ENCODE results near the gene ACAT2. TPM values are rescaled to one million over a fixed set of nuclear protein-coding genes. Genes with fewer than 3 reads are reported as not detected.
A peak's percentile ranks its signal among the peaks of the same experiment; 100 is the strongest.
"Not testable (repeated sequence)": the region's sequence is repeated elsewhere in the genome, so short reads cannot be mapped to it uniquely, and the experiment has no call there.

Gene ACAT2
- total RNA-seq, 1 experiment from 2014 or later = 108 TPM

DNA sequence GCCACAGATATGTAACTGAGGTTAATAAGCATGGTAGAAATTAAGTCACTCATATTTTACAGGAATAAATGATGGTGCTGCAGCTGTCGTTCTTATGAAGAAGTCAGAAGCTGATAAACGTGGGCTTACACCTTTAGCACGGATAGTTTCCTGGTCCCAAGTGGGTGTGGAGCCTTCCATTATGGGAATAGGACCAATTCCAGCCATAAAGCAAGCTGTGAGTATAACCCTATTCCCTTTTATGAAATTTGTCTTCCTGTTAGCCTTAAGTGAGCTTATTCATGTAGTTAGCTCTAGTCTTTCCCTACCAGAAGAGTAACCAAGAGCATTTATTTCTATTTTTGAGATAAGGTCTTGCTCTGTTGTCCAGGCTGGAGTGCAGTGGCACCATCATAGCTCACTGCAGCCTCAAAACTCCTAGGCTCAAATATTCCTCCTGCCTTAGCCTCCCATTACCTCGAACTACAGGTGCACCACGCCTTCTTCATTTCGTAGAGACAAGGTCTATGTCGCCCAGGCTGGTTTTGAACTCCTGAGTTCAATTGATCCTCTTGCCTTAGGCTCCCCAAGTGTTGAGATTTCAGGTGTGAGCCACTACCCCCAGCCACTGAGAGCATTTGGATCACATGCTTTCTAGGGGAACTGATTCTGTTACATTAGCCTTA is 15.5 kb downstream of the ACAT2 start:
- Histone ChIP-seq H3K36me3 (replicated peaks; ENCODE audit: control insufficient read depth, insufficient read depth, low read length) (peaks cover 31% of the 10 kb centered on the region), H3K27me3 (ENCODE audit: control insufficient read depth, insufficient read depth, low read length) (no peaks in the 10 kb centered on the region), H3K4me3 (ENCODE audit: insufficient read depth, low read depth, low read length) (no peak overlapping the region)
- DNase-seq = no peak

DNA sequence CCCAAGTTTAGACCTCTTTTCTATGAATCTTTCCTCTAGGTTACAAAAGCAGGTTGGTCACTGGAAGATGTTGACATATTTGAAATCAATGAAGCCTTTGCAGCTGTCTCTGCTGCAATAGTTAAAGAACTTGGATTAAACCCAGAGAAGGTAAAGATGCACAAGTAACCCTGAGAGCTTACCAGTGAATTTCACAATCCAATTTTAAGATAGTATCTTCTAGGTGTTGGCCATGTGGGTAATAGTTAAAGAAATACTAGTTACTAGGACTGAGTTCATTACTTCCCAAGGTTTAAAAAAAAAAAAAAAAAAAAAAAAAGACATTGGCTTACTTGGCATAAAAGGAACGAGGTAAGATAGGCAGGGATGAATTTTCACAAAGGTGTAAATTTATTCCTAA is 16.3 kb downstream of the ACAT2 start:
- Histone ChIP-seq H3K27me3 (ENCODE audit: control insufficient read depth, insufficient read depth, low read length) (no peaks in the 10 kb centered on the region), H3K4me3 (ENCODE audit: insufficient read depth, low read depth, low read length) (no peak overlapping the region), H3K36me3 (replicated peaks; ENCODE audit: control insufficient read depth, insufficient read depth, low read length) (peaks cover 39% of the 10 kb centered on the region)
- no peak for DNase-seq

DNA sequence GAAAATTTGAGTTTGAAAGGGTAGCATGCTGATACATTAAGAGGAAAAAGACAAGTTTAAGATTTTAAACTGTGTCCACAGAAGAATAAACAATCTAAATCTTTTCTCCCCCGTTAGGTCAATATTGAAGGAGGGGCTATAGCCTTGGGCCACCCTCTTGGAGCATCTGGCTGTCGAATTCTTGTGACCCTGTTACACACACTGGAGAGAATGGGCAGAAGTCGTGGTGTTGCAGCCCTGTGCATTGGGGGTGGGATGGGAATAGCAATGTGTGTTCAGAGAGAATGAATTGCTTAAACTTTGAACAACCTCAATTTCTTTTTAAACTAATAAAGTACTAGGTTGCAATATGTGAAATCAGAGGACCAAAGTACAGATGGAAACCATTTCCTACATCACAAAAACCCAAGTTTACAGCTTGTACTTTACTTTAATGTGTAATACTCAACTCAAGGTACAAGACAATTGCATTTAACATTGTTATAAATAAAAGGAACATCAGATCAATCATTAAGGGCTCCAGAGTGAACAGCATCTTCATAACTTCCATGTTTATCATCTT is 16.8 kb downstream of the ACAT2 start:
- H3K4me3 ChIP-seq (ENCODE audit: insufficient read depth, low read depth, low read length) = no peak overlapping the region
- H3K27me3 ChIP-seq (ENCODE audit: control insufficient read depth, insufficient read depth, low read length) = no peaks in the 10 kb centered on the region
- DNase-seq = no peak
- H3K36me3 ChIP-seq (replicated peaks; ENCODE audit: control insufficient read depth, insufficient read depth, low read length) = peaks cover 42% of the 10 kb centered on the region

DNA sequence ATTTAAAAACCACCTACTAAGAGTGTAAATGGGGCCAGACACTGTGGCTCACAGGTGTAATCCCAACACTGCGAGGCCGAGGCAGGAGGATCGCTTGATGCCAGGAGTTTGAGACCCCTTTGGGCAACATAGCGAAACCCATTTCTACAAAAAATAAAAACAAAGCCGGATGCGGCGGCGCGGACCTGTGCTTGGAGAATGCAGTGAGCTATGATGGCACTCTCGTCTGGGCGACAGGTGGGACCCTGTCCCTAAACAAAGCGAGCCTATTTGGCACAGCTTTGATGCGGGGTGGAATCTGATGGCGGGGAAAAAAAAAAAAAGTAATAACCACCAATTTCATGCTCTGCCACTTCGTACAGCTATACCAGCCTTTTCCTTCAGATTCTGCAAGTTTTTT is 26.4 kb downstream of the ACAT2 start:
- Histone ChIP-seq H3K4me3 (ENCODE audit: insufficient read depth, low read depth, low read length) (peak overlapping the region; percentile 99), H3K36me3 (replicated peaks; ENCODE audit: control insufficient read depth, insufficient read depth, low read length) (peaks cover 31% of the 10 kb centered on the region), H3K27me3 (ENCODE audit: control insufficient read depth, insufficient read depth, low read length) (no peaks in the 10 kb centered on the region)
- no peak for DNase-seq

DNA sequence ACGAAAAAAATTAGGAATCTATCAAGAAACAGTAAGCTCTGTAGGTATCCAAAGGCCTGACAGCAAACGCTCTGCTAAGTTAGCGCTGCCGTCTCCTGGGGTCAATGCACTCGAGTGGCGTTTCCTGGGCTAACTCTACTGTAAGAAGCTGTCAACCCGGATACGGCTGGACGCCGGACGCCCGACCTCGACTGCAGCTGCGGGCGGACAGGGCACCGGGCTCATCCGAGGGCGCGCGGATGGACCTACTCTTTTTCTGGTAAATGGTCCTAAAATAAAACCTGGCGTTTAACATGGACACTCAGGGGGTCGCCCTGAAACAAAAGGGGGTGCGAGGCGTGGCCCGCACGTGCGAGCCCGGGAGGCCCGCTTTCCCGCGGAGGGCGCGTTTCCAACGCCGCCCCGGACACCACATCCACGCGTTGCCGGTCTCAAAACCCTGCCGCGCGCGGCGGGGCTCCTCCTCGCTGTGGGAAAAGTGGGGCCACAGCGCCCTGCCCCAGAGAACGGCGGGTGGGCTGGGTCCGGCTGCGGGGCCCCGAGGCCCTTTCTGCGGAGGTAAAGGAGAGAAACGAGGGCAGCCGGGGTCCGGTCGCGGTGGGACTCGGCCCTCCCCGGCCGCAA is 27.0 kb downstream of the ACAT2 start:
- Histone ChIP-seq H3K27me3 (ENCODE audit: control insufficient read depth, insufficient read depth, low read length) (no peaks in the 10 kb centered on the region), H3K36me3 (replicated peaks; ENCODE audit: control insufficient read depth, insufficient read depth, low read length) (peaks cover 26% of the 10 kb centered on the region), H3K4me3 (ENCODE audit: insufficient read depth, low read depth, low read length) (peak overlapping the region; percentile 99)
- DNase-seq = peak; percentile 61

DNA sequence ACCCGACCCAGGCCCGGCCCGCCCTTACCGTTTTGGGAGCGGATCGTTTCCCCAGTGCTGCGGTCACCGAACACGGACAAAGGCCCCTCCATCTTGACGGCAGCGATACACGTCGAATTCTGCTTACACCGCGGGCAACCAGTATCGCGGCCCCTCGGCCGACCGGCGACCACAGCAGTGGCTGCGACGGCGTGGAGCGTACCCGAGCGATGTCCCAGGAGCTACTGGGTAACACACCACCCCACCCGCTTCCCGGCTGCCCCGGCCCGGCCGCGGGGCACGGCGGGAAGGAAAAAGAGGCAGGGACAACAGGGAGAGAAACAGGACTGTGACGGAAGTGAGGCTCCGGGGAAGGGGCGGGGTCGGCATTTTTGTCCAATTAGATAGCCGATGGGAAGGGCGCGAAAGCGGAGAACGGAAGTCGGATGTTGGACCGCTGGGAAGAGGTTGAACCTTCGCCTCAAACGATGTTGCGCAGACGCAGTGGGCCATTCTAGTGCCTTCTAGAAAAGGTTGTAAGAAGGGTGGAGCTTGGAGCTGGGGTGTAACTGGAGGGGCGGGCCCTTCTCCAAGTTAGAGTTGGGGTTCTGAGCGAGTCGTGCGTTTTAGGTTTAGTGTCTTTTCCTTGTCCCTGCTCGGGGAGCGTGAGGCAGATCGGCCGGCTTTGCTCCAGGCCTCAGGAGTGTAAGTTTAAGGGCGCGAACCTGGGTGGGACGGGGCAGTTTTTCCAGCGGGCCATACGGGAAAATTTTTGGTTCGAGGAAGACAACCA is 27.7 kb downstream of the ACAT2 start, which contains the start of gene TCP1:
TCP1 (minus strand) TSS at position 226 of the 772 bp plus-strand sequence; CDS start at position 92, 134 bp downstream.
- no peaks in the 10 kb centered on the region for H3K27me3 ChIP-seq (ENCODE audit: control insufficient read depth, insufficient read depth, low read length)
- peaks cover 25% of the 10 kb centered on the region for H3K36me3 ChIP-seq (replicated peaks; ENCODE audit: control insufficient read depth, insufficient read depth, low read length)
- peak; percentile 96 for DNase-seq
- H3K4me3 ChIP-seq (ENCODE audit: insufficient read depth, low read depth, low read length) = peak within 1 kb of the TSS; percentile 99

DNA sequence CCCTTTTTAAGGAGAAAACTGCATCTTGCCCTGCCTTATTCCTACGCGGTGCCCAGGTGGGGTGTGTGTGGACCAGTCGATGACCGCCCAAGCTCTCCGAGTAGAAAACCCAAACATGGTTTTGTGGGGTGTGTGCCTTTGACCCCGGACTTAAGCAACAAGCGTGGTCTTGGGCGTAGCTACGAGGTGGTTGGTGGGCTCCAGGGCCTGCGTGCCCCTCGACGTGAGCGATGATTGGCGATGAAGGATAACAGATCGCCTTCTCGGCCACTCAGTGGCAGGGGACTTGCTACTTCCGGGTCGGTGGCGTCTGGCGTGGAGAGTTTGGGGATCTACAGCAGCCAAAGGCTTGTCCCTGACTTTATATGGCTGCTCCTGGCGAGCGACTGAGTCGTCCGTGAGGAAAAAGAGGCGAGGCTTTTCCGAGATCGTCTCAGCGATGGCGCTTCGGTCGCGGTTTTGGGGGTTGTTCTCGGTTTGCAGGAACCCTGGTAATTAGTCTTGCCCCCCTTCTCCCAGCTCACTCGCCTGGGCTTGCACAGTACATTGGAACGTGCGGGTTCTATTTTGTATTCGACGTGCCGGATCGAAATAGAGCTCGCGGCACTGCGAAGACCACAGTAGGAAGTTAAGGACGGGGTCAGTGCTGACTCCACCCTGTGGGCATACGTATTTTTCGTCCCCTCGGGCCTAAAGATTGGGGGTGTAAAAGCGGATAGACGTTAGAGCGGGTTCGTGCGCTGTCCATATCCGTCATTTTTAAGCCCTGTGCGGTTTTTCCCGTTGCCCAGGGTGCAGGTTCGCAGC is 28.5 kb downstream of the ACAT2 start, which contains the start of gene MRPL18:
MRPL18 (plus strand) TSS at position 319 of the 807 bp plus-strand sequence; CDS start at position 440, 121 bp downstream.
- peak within 1 kb of the TSS; percentile 99 for H3K4me3 ChIP-seq (ENCODE audit: insufficient read depth, low read depth, low read length)
- H3K36me3 ChIP-seq (replicated peaks; ENCODE audit: control insufficient read depth, insufficient read depth, low read length) = peaks cover 21% of the 10 kb centered on the region
- peak; percentile 92 for DNase-seq
- H3K27me3 ChIP-seq (ENCODE audit: control insufficient read depth, insufficient read depth, low read length) = no peaks in the 10 kb centered on the region

DNA sequence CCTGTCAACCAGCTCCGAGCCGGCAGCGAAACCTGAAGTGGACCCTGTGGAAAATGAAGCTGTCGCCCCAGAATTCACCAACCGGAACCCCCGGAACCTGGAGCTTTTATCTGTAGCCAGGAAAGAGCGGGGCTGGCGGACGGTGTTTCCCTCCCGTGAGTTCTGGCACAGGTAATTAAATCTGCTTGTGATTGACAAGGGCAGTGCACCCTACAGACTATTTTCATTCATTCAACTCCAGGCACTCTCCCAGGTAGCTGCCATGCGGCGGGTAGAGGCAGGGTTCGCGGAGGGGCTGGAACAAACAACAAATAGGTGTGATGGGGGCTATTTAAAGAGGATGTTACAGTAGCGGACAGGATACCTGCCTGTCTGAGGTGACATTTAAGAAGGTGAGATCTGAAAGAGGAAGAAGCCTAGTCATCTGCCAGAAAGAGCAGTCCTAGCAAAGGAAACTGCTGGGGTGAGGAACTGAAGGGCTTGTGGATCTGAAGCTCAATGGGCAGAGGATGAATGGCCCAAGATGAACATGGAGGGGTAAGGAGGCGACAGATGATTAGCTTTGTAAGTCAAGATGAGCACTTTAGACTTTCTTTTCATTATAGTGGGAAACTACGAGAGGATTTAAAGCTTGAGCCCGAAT is 29.2 kb downstream of the ACAT2 start:
- no peak for DNase-seq
- H3K4me3 ChIP-seq (ENCODE audit: insufficient read depth, low read depth, low read length) = peak overlapping the region; percentile 74
- peaks cover 17% of the 10 kb centered on the region for H3K36me3 ChIP-seq (replicated peaks; ENCODE audit: control insufficient read depth, insufficient read depth, low read length)
- H3K27me3 ChIP-seq (ENCODE audit: control insufficient read depth, insufficient read depth, low read length) = no peaks in the 10 kb centered on the region

DNA sequence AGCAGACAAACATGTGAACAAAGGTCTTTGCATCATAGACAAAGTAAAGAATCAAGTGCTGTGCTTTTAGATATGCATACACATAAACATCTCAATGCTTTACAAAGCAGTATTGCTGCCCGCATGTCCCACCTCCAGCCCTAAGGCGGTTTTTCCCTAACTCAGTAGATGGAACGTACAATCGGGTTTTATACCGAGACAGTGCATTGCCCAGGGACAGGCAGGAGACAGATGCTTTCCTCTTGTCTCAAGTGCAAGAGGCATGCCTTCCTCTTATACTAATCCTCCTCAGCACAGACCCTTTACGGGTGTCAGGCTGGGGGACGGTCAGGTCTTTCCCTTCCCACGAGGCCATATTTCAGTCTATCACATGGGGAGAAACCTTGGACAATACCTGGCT is 33.1 kb downstream of the ACAT2 start:
- H3K4me3 ChIP-seq (ENCODE audit: insufficient read depth, low read depth, low read length); DNase-seq; H3K27me3 ChIP-seq (ENCODE audit: control insufficient read depth, insufficient read depth, low read length): not testable (repeated sequence)
- peaks cover 11% of the 10 kb centered on the region for H3K36me3 ChIP-seq (replicated peaks; ENCODE audit: control insufficient read depth, insufficient read depth, low read length)

DNA sequence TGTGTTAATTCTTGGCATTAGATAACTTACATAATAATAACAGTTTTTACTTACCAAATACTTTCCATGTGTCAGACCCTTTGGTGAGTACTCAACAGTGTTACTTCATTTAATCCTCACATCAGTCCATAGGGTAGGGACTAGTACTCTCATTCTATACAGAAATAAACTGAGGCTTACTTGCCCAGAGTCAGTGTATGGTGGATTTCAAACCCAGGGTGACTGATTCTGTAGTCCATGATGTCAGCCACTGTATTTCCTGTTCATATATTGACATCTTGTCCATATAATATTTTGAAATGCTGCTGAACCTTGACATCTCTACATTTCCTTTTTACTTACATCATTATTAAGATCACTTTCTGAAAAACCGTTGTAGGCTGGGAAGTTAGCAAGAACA is 35.7 kb downstream of the ACAT2 start:
- peaks cover 7% of the 10 kb centered on the region for H3K36me3 ChIP-seq (replicated peaks; ENCODE audit: control insufficient read depth, insufficient read depth, low read length)
- no peaks in the 10 kb centered on the region for H3K27me3 ChIP-seq (ENCODE audit: control insufficient read depth, insufficient read depth, low read length)
- DNase-seq = no peak
- H3K4me3 ChIP-seq (ENCODE audit: insufficient read depth, low read depth, low read length) = no peak overlapping the region

DNA sequence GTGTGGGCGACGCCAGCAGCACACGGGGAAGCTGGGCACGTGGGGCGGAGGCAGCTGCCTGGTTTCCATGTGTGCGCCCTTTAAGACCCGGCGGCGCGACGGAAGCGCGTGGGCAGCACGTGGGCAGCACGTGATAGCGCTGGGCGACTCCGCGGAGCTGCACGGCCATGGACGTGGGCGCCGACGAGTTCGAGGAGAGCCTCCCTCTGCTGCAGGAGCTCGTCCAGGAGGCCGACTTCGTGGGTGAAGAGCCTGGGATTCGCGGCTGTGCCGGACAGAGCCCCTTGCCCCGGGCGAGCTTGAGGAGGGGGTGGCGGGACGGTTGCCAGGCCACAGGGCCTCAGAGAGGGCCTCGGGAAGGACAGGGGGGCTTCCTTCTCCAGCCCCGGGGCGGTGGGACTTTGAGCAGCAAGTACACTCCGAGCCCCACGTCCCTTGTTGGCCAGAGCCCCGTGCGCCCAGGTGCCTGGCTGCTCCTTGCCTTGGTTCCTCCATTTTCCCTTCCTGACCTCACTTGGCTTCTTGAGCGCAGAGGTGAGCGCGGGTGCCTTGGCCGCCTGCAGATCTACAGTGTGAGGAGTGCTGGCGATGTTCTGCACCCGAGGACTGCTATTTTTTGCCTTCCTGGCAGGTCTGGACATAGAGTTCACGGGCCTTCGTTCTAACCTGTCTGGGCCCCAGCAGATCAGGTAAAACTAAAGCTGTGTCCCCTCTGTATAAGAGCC is 38.5 kb downstream of the ACAT2 start, which contains the start of gene PNLDC1:
PNLDC1 (plus strand) TSS at position 136 of the 725 bp plus-strand sequence; CDS start at position 168, 32 bp downstream.
- no peaks in the 10 kb centered on the region for H3K27me3 ChIP-seq (ENCODE audit: control insufficient read depth, insufficient read depth, low read length)
- peaks cover 7% of the 10 kb centered on the region for H3K36me3 ChIP-seq (replicated peaks; ENCODE audit: control insufficient read depth, insufficient read depth, low read length)
- no peak within 1 kb of the TSS for H3K4me3 ChIP-seq (ENCODE audit: insufficient read depth, low read depth, low read length)
- DNase-seq = no peak

DNA sequence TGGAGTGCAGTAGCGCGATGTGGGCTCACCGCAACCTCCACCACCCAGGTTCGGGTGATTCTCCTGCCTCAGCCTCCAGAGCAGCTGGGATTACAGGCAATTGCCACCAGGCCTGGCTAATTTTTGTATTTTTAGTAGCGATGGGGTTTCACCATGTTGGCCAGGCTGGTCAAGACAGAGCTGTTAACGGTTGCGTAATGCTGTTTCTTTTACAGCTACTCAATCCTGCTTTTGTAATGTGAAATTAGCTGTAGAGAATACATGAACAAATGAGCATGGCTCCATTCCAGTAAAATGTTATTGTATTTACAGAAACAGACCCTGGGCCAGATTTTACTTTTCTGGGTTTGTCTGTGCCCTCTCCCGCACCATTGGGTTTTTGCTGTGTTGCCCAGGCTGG is 40.1 kb downstream of the ACAT2 start:
- peaks cover 7% of the 10 kb centered on the region for H3K36me3 ChIP-seq (replicated peaks; ENCODE audit: control insufficient read depth, insufficient read depth, low read length)
- no peak for DNase-seq
- no peaks in the 10 kb centered on the region for H3K27me3 ChIP-seq (ENCODE audit: control insufficient read depth, insufficient read depth, low read length)
- H3K4me3 ChIP-seq (ENCODE audit: insufficient read depth, low read depth, low read length) = no peak overlapping the region

DNA sequence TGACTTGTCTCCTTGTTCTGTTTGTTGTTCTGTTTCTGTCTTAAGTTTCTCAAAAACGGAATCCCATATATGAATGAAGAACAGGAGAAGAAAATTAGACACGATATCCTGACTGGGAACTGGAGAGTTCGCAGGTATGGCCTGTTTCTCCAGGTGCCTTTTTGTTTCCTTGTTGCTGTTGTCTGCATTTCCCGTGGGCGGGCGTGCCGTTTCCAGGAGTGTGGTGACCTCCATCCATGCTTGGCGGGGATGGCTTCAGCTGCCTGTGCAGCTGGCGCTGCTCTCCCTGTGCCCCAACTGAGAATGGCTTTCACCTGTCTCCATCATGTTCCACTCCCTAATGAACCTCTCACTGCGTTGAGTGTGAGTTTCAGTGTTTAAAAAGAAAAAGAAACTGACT is 42.7 kb downstream of the ACAT2 start:
- Histone ChIP-seq H3K4me3 (ENCODE audit: insufficient read depth, low read depth, low read length) (no peak overlapping the region), H3K27me3 (ENCODE audit: control insufficient read depth, insufficient read depth, low read length) (no peaks in the 10 kb centered on the region), H3K36me3 (replicated peaks; ENCODE audit: control insufficient read depth, insufficient read depth, low read length) (no peaks in the 10 kb centered on the region)
- DNase-seq = no peak

Measured in H7 (cell line).